HG03575 (cell line): ENCODE data around the gene ASB4.

ENCODE experiments used
- ATAC-seq: cut with Tn5 transposase; IDR thresholded peaks from one replicate; pipeline ENCODE4 v1.9.1; 2021; ENCODE audit not compliant: unreplicated experiment, insufficient number of reproducible peaks, low FRiP score; ENCODE audit errors: extremely low read depth

ASB4 gene

DNA sequence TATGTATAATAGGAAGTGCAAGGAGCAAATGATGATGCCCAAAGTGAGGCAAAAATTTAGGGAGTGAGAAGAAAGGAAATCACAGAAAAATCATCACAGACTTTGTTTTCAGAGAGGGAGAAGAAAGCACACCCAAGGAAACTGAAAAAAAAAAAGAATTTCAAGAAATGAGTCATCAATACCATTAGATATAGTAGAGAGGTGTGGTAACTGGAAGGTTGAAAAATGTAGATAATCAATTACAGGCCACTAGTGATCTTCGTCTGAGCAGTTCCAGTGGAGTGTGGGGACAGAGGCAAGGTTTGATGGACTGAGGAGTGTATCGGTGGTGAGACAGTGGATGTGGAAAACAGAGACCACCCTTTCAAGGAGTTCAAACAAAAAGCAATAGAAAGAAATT is 31.7 kb downstream of the ASB4 start:
- peak; percentile 51 for ATAC-seq

DNA sequence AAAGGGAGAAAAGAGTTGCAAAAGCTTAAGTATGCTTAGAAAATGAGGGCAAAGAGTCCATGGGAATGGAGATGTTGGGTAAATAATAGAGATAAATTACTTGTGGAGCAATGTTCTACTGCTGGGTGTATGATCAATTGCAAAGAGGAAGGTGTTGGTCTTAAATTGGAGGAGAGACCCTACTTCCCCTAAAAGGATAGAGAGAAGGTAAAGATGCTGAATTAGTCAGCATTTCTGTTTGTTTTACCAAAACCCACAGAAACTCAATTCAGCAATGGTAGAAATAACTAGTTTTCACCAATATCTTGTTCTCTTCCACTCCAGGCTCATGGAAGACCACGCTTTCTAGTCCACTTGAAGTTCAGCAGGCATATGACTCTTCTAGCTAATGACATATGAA is 32.1 kb downstream of the ASB4 start:
- no peak for ATAC-seq

DNA sequence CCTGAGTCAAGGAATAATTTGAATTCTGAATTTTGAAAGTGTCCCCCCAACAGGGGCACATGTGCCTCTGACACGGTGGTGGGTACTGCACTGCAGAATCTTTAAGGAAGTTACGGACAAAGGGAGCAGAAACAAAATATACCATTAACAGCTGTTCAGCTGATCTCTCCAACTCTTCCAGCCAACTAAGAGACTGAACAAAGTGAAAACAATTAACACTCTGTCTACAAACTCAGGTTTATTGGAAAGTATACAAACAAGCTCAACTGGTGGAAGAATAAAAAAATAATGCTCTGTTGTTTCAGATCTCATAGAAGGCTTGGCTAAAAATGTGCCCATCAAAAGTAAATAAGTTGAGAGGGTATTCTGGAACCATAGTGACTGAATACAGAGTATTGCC is 34.4 kb downstream of the ASB4 start:
- no peak for ATAC-seq

DNA sequence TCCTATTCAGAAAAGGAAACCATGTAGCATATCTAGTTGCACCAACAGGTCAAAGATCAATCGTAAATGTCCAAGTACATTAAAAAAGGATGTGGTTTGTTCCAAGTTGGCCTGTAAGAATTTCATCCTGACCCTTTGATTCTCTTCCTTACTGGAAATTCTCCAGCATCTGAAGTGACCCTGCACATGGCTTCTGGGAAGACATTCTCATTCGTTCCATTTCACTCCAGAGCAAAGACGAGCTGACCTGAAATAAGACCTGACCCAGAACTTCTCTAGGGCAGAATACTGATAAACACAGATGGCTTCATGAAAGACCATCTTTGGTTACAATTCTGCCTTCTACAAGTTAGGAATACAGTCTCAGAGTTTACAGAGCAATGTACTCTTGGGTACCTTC is 39.8 kb downstream of the ASB4 start:
- ATAC-seq, result no peak

DNA sequence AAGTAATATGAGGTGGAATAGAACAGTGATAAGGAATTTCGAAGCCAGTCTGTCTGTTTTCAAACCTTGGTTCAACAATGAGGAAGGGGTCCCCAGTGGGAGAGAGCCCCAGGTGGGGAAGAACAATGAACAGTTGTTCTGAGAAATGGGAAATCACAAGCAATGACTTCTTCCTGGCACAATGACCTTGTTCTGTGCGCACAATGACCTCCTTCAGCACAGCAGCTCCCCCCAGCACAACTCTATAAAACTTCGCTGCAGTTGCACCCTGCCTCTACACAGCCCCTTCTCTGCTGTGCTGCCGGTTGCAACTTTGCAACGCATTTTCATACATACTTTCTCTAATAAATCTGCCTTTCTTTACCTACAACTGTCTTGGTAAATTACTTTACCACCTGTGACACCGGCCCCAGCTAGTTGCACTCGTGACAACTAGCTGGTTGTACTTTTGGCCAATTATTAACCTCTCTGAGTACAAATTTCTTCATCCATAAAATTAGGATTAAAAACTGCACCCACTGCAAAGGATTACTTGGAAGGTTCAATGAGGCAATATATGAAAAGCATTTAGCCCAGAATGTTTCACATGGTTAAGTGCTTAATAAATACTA is 40.5 kb downstream of the ASB4 start:
- ATAC-seq, result no peak

DNA sequence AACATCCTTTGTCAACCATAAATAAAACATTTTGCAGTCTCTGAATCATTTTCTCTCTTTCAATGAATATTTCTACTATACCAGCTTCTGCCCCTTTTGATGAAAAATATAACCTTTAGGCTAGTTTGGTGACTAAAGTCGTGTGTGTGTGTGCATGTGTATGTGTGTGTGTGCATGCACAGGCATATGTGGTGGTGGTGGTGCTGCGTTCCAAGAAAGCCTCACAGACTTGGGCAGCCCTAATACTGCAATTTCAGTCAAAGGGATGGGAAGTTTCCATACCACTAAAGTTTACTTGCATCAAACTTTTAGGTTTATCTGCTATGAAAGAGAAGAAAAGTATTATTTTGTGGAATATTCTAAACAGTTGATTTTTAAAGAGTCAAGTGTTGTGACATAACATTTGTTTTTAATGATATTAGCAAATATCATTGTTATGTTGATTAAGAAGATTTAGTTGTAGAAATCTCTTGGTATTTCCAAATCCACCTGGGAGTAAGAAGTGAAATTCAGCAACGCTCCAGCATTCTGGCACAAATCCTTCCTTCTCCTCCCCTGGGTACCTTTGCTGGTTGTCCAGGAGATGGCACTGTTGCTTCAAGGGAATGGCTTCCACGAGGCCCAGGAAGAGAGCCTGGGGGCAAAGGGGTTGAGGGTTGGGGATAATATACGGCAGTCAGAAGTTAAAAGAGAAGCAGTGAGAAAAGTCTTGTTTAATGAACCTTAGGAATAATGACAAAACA is 41.5 kb downstream of the ASB4 start:
- no peak for ATAC-seq

DNA sequence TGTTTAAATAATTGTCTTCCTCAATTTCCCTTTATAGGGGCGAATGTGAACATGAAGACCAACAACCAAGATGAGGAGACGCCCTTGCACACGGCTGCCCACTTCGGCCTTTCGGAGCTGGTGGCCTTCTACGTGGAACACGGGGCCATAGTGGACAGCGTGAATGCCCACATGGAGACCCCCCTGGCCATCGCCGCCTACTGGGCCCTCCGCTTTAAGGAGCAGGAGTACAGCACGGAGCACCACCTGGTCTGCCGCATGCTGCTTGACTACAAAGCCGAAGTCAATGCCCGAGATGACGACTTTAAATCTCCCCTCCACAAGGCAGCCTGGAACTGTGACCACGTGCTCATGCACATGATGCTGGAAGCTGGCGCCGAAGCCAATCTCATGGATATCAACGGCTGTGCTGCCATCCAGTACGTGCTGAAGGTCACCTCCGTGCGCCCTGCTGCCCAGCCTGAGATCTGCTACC is 42.1 kb downstream of the ASB4 start:
- ATAC-seq, result no peak

DNA sequence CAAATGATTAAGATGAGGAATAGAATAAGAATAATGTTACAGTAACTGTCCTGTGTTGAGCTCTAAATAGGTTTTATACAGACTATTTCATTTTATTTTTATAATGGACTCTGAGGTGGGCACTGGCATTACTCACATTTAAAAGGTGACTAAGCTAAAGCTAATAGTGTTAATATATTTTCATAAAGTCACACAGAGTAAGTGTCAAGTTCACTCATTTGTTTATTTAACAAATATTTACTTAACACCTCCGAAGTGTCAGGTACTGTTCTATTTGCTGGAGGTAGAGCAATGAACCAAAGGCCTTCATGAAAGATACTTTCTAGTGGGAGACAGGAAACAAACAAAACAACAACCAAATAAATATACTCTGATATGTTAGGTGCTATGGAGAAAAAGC is 44.0 kb downstream of the ASB4 start:
- no peak for ATAC-seq

DNA sequence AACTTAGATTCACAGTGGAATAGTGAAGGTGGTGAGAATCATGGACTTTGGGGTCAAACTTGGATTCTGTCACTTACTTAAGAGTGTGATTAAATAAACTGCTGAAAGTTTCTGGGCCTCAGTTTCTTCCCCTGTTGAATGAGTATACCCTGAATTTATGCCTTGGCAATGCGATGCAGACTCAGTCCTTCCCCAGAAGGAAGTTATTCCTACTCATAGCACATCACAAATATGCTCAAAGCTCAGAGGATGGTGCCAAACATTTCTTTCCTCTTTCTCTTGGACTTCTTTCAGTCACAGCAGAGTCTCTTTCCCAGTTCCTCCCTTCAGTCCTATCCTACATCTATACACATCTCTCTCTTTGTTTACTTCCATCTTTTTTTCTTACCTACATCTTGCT is 45.1 kb downstream of the ASB4 start:
- no peak for ATAC-seq

DNA sequence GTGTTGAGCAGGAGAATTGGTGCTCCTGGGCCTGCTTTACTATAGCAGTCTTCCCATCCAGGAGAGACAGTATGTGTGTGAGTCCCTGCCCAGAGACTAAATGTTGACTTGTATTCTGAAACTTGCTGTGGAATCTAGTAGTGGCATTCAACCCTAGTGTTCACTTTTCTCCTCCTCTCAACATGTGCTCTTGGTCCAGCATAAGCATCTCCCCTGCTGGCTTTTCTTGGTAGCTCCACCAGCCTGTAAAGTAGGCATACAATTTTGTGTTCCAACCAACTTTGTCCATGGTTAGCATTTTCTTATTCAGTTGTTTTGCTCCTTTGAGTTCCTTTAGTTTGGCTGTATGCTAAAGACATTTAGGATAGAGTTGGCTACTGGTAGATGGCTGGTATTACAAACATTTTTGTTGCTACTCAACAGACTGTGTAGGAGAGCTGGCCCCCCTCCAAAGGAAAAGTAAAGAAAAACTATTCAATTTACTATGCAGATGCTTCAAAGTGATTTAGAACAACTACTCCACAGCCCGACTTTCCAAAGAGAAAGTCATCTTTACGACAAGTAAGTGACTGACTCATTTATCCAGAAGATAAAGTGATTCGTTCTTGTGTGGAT is 46.0 kb downstream of the ASB4 start:
- ATAC-seq, result no peak

DNA sequence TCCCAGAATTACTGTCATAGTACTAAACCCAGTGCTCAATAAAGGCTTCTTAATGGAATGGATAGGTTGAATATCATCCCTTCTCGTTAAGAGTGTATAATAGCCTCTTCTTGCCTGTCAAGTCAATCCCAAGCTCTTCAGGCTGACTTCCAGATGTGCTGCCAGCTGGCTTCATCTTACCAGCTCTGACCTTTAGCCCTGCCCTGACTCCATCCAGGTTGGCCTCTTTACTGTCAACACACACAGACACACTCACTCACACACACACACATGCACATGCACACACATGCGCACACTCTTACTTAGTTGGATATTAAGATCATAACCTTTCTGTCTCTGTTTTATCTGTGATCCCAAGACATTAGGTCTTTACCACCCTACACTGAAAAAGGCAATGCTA is 49.1 kb downstream of the ASB4 start:
- no peak for ATAC-seq

DNA sequence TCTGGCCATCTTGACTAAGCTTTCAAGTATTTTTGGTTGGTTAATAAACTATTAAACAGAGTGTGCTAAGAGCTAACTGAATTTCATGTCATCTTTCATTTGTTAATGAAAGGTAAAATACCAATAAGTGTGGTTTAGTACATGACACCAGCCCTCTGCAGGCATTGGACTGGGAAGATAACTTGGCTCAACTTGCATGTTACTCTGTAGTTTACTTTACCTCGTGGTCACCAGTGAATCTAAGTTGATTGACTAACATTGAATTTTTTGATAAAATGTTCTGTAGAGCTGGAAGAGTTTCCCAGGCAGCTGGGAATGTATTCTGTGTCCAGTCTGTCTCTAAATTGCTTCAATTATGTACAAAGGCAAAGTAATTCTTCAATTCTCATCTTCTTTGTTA is 49.9 kb downstream of the ASB4 start:
- no peak for ATAC-seq

DNA sequence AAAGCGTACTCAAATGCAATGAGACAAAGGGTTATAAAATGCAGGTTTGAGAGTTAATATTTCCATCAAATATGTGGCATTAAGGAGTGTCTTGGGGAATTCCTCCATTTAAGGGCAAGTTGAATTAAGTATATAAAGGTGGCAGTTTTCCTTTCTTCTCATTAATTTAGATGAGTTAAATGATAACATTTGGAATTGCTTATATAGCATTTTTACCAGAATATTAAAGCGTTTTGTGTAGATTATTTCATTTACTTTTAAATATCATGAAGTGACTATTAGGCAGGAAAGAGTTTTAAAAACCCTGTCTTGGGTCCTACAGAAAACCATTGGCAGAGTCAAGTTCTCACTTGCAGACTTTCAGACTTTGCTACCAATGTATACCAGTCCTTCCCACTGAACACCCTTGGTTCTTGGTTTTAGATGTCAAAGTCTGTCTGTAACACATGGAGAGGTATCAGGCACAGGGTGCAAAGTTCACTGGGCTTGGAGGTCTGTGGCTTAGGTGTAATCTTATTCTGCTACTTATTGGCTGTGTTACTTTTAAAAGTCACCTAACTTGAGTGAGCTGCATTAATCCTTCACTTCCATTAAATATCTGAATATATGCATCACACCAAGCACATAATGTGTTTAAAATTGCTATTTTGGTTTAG is 51.0 kb downstream of the ASB4 start:
- ATAC-seq, result no peak

DNA sequence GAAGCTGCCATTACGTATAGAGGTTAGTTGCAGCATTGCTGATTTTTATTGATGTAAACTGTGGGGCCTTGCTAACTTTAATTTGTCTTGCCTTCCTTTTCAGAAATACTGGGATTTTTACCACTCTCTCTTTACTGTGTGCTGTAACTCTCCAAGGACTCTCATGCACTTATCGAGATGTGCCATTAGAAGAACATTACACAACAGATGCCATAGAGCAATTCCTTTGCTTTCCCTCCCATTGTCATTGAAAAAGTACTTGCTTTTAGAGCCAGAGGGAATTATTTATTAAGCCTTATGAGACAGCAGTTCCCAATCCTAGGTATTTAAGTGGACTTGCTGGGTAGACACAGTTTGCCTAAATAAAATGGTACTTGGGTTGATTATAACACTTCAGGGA is 51.7 kb downstream of the ASB4 start:
- no peak for ATAC-seq

DNA sequence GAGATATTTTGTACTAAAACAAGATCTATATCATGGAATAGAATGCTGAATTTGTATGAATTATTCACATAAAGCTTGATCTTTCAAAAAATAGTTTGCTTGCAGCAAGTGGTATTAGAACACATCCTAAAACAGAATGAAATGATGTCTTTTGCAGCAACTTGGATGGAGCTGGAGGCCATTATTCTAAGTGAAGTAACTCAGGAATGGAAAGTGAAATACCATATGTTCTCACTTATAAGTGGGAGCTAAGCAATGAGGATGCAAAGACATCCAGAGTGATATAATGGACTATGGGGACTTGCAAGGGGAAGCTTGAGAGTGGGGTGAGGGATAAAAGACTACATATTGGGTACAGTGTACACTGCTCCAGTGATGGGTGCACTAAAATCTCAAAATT is 53.7 kb downstream of the ASB4 start:
- ATAC-seq, result no peak

DNA sequence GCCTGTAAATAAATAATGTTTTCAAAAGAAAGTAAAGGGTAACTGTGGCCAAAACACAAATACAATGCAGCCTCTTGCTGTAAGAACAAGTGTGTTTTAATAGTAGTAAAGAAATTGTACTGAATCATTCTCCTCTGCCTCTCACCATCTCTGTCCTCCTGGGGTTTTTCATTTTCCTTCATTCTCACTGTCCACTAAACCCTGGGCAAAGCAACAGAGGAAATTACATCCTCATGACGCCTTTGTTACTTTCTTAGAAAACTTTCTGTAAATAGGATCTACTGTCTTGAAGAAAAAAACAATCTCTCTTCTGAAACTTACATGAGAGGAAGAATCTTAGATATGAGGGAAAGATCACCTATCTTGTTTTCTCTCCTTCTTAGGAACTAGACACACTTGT is 54.6 kb downstream of the ASB4 start:
- no peak for ATAC-seq

DNA sequence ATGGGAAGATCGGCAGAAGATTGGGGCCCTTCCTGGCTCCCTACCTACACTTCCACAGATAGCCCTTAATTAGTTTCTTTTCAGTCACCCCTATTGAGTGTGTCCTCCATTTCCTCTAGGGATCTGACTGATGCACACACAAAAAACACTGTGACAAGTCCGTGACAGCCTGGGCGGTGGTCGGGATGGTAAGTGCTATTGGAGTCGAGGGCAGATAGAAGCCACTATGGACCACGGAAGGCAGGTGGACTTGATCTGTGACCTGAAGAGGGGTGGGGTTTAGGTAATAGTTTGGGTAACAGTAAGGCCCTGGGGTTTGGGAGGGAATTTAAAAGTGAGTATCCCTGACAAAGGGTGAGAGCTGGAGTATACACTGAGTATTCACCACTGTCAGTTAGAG is 57.6 kb downstream of the ASB4 start:
- no peak for ATAC-seq

DNA sequence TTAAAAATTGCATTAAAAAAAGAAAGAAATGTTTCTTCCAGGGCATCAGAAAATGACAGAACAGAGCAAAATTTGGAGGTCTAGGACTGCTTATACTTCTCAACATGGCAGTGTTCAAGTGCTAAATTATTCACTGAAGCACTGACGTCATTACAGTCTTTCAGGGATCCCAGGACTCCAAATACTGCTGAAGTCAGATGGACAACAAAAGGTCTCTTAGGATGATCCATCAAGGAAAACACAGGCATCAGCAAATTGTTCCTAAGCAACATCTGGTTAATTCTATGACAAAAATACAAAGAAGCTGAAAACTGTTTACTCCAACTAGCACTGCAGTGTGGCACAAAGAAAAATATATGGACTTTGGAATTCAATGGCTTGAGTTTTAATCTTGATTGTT is 58.4 kb downstream of the ASB4 start:
- no peak for ATAC-seq

DNA sequence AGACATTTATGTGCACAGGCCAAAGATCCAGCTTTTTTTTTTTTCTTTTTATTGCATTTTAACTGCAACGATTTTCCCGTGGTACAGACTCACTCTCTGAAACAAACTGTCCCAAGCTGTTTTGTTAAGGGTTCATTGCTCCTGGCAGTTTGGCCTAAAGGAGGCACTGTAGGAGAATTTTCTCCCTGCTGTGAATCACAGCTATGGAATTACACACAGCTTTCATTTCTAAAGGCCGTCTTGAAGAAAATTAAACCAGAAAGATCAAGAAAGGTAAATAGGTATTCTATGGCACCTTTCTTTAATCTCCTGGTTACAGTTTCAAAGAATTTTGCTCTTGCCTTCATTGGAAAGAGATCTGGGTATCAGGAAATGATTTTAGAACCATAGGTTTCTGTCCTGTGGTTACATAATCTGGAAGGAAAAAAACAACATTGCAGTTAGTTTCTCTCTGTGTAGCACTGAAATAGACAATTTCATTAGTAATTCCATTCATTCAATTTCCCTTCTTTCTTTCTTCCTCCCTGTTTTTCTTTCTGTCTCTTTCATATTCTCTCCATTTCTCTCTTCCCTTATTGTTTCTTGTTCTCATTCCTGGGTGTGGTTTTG is 59.4 kb downstream of the ASB4 start:
- no peak for ATAC-seq

DNA sequence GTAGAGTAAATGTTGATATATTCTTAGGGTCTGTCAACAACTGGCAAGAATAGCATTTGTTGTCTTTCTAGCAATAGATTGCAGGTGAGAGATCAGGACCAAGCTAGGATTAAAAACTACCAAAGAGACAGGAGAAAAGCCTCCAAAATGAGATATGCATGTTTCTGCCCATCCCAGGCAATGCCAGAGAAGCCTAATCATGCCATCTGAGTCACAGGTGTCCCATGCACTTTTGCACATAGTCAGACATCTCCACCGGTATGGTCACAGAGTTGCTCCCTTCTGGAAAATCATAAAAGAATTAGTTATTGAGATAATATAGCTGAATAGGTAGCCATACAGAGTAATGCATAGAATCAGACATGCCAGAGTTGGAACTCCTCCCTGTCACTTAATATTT is 59.9 kb downstream of the ASB4 start:
- no peak for ATAC-seq
